Ascending aorta (tissue), 2 donors: ENCODE results near the gene PRPF31. TPM values are rescaled to one million over a fixed set of nuclear protein-coding genes. Genes with fewer than 3 reads are reported as not detected.

Source experiments
- DNase-seq, 2 donors: peaks; one replicate each; pipeline ENCODE4 v3.0.0-alpha.2; 2019; ENCODE audit warnings: low spot score in 2 of 2
- H3K27ac ChIP-seq, 2 donors: fragments of 200-600 bp; sonication (generic); one replicate each; pipeline ENCODE4 v1.5.1; 2016 to 2017; ENCODE audit warnings: mild to moderate bottlenecking in 1 of 2
- H3K27me3 ChIP-seq: fragments of 200-600 bp; sonication (generic); one replicate; pipeline ENCODE4 v1.5.1; 2017
- H3K36me3 ChIP-seq, 2 donors: fragments of 200-600 bp; sonication (generic); one replicate each; pipeline ENCODE4 v1.5.1; 2016
- H3K4me1 ChIP-seq, 2 donors: fragments of 200-600 bp; sonication (generic); one replicate each; pipeline ENCODE4 v1.5.1; 2016 to 2017; ENCODE audit warnings: mild to moderate bottlenecking in 1 of 2
- H3K4me3 ChIP-seq, 2 donors: fragments of 200-600 bp; sonication (generic); one replicate each; pipeline ENCODE4 v1.5.1; 2016 to 2017; ENCODE audit warnings: mild to moderate bottlenecking in 1 of 2
- H3K9me3 ChIP-seq, 2 donors: fragments of 200-600 bp; sonication (generic); one replicate each; pipeline ENCODE4 v1.5.1; 2016
- CTCF ChIP-seq, 3 experiments: fragments of 200-600 bp in 2 of 3; fragments of 450-650 bp in 1 of 3; sonication (generic) in 2 of 3; IDR thresholded peaks; one replicate each; pipeline ENCODE4 v1.5.1; 2016 to 2019; ENCODE audit warnings: antibody characterized with exemption in 3 of 3, mild to moderate bottlenecking in 1 of 3, moderate library complexity in 1 of 3
- intact Hi-C: fragments of 100-400 bp; cut with DNase I; formaldehyde crosslinking; loops from one replicate; pipeline ENCODE4 v1.15.1; 2023
- total RNA-seq: library from RNA; depleted of rRNA; stranded (reverse); fragments of >200 nt; gene quantifications from one replicate; pipeline ENCODE4 v1.1.0, GENCODE V29; 2016

Gene PRPF31
- total RNA-seq, 1 donor from 2014 or later: 84.1 TPM

GRCh38 chr19:54133312-54133956 lies 17.9 kb downstream of the PRPF31 start:
- H3K36me3 ChIP-seq: peaks cover 23 to 38% of the 10 kb centered on the region in 2 donors
- H3K27ac ChIP-seq: no peak overlapping the region
- intact Hi-C loops: no loop called here

DNA sequence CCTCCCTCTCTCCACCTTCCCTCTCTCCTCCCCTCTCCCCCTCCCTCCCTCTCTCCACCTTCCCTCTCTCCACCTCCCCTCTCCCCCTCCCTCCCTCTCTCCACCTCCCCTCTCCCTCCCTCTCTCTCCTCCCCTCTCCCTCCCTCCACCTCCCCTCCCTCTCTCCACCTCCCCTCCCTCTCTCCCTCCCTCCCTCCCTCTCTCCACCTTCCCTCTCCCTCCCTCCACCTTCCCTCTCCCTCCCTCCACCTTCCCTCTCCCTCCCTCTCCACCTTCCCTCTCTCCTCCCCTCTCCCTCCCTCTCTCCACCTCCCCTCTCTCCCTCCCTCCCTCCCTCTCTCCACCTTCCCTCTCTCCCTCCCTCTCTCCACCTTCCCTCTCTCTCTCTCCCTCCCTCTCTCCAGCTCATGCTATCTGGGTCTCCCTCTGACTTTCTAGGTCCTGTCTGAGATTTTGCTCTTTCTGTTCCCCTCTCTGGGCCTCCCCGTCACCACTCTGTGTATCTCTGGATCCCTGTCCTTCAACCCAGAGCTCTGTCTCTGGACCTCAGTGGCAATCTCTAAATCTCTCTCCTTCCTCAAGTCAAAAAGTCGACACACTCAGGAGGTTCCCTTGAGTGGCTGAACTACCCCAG lies 18.5 kb downstream of the PRPF31 start:
- intact Hi-C loops: no loop called here
- no peak overlapping the region for H3K27ac ChIP-seq

More at GRCh38 chr19:54133312-54133956, 17.9 kb downstream of the PRPF31 start:
- DNase-seq: no peak
- Histone ChIP-seq H3K9me3 (no peaks in the 10 kb centered on the region), H3K4me3 (no peak overlapping the region), H3K27me3 (no peaks in the 10 kb centered on the region), H3K4me1 (peaks cover 0 to 5% of the 10 kb centered on the region in 2 donors)
- no peak for TF ChIP-seq CTCF (IDR thresholded peaks at IDR 0.05)

GRCh38 chr19:54136086-54136863 lies 20.7 kb downstream of the PRPF31 start:
- H3K4me3 ChIP-seq: peak overlapping the region; percentile 61 to 64
- DNase-seq: no peak
- intact Hi-C loops: no loop called here
- H3K27ac ChIP-seq: peak overlapping the region; percentile 59 to 67
- TF ChIP-seq CTCF (IDR thresholded peaks at IDR 0.05): no peak
- H3K36me3 ChIP-seq: peaks cover 7 to 14% of the 10 kb centered on the region in 2 donors
- no peaks in the 10 kb centered on the region for H3K27me3 ChIP-seq
- no peaks in the 10 kb centered on the region for H3K9me3 ChIP-seq
- H3K4me1 ChIP-seq: peaks cover 0 to 15% of the 10 kb centered on the region in 2 donors

More for the DNA sequence above, 18.5 kb downstream of the PRPF31 start:
- Histone ChIP-seq H3K27me3 (no peaks in the 10 kb centered on the region), H3K36me3 (peaks cover 17 to 31% of the 10 kb centered on the region in 2 donors), H3K4me1 (peaks cover 0 to 10% of the 10 kb centered on the region in 2 donors), H3K9me3 (no peaks in the 10 kb centered on the region), H3K4me3 (no peak overlapping the region)
- DNase-seq: no peak
- no peak for TF ChIP-seq CTCF (IDR thresholded peaks at IDR 0.05)

DNA sequence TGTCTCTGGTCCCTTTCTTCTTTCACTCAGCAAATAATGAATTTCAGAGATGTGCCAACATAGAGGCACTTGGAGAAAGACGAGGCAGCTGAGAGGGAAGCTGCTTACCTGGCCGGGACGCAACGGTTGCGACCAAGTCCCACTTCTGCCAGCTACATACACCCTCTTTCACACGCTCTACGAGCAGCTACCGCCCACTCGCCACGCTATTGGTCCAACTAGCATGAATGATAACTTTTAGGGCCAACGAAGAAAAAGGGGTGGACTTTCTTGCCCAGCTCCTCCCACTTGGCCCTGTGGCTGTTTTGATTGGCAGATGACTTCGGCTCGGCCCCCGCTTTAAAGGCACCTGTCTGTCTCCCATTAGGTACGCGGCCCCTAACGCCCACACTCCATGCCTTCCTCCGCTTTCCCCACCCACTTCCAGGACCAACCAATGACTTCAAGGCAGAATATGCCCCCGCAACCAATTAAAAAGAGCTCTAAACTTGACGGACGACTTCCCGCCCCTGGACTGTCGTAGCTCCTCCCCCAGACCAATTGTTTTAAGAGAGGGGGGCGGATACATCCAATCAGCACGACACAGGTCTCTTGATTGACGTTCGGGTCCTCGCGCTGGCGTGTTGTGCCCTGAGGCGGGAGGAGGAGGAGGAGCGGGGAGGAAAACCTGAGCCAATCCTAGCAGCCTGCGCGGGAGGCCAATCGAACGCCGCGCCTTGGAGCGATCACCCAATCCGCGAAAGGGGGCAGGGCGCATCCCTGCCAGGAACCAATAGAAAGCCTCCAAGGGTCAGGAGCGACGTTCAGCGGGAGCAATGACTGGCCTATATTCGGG lies 21.5 kb downstream of the PRPF31 start:
- no peak for TF ChIP-seq CTCF (IDR thresholded peaks at IDR 0.05)
- H3K9me3 ChIP-seq: no peaks in the 10 kb centered on the region
- DNase-seq: peak; percentile 100
- intact Hi-C loops: loop anchor here (1.0 kb wide), 7 partner anchors 22 to 327 kb away; partner anchors contain the start of genes LENG1, LENG8, MYADM and NDUFA3
- H3K4me1 ChIP-seq: peaks cover 0 to 15% of the 10 kb centered on the region in 2 donors
- H3K36me3 ChIP-seq: peaks cover 0 to 7% of the 10 kb centered on the region in 2 donors
- peak overlapping the region; percentile 96 to 98 for H3K27ac ChIP-seq
- peak overlapping the region; percentile 95 to 98 for H3K4me3 ChIP-seq
- H3K27me3 ChIP-seq: no peaks in the 10 kb centered on the region
